Large intestine (tissue), 3 donors: ENCODE data around the gene NMT1. TPM values are rescaled to one million over a fixed set of nuclear protein-coding genes. Genes with fewer than 3 reads are reported as not detected.

Experiments used
- DNase-seq, 2 donors: peaks; one replicate each; pipeline versions ENCODE4 v3.0.0 to v3.0.0-alpha.2; 2013
- H3K27ac ChIP-seq: one replicate; pipeline ENCODE4 v1.5.1; 2013; ENCODE audit warnings: low read length
- H3K27me3 ChIP-seq: 2 replicates; pipeline ENCODE4 v1.6.1; 2013; ENCODE audit warnings: low read length; ENCODE audit not compliant: control insufficient read depth, insufficient read depth
- H3K36me3 ChIP-seq: 2 replicates; pipeline ENCODE4 v1.6.1; 2013; ENCODE audit warnings: low read length; ENCODE audit not compliant: control insufficient read depth, insufficient read depth
- H3K4me1 ChIP-seq: one replicate; pipeline ENCODE4 v1.6.1; 2013; ENCODE audit warnings: low read length; ENCODE audit not compliant: control insufficient read depth, insufficient read depth
- H3K4me3 ChIP-seq: one replicate; pipeline ENCODE4 v1.5.1; 2013; ENCODE audit warnings: low read length
- H3K9me3 ChIP-seq: one replicate; pipeline ENCODE4 v1.6.1; 2013; ENCODE audit warnings: mild to moderate bottlenecking, low read depth, low read length, moderate library complexity; ENCODE audit not compliant: control insufficient read depth
- WGBS: methylation state at CpG from one replicate; pipeline ENCODE4 v1.1.5; 2013; ENCODE audit warnings: low lambda C conversion rate; ENCODE audit not compliant: insufficient coverage; 5-methylcytosine and 5-hydroxymethylcytosine counted together
- polyA plus RNA-seq: library from polyadenylated mRNA; unstranded; fragments of 120-200 nt; gene quantifications from one replicate; pipeline ENCODE4 v1.2.1, GENCODE V29; 2013

NMT1 gene
- polyA plus RNA-seq, 1 donor, result 51.0 TPM

- Histone ChIP-seq H3K9me3 (no peaks in the 10 kb centered on the region), H3K27ac (peak overlapping the region; percentile 53)
- WGBS, result no CpG with 5 or more reads among the region's 57 CpGs
These were observed 39.4 kb upstream of the NMT1 start for GRCh38 chr17:45021607-45022287.

GRCh38 chr17:45022288-45022648 is 38.8 kb upstream of the NMT1 start:
- Histone ChIP-seq H3K9me3 (no peaks in the 10 kb centered on the region), H3K36me3 (peaks cover 27% of the 10 kb centered on the region), H3K4me3 (no peak overlapping the region), H3K27me3 (peaks cover 33% of the 10 kb centered on the region), H3K4me1 (peaks cover 27% of the 10 kb centered on the region), H3K27ac (no peak overlapping the region)
- DNase-seq, result no peak
- no CpG with 5 or more reads among the region's 8 CpGs for WGBS

More at GRCh38 chr17:45021607-45022287, 39.4 kb upstream of the NMT1 start:
- H3K36me3 ChIP-seq, result peaks cover 25% of the 10 kb centered on the region
- peaks cover 27% of the 10 kb centered on the region for H3K4me1 ChIP-seq
- H3K4me3 ChIP-seq, result peak overlapping the region; percentile 53
- peaks cover 33% of the 10 kb centered on the region for H3K27me3 ChIP-seq
- peak; percentile 40 to 65 for DNase-seq

GRCh38 chr17:45022655-45023339 is 38.3 kb upstream of the NMT1 start:
- Histone ChIP-seq H3K36me3 (peaks cover 27% of the 10 kb centered on the region), H3K4me3 (no peak overlapping the region), H3K27ac (no peak overlapping the region), H3K4me1 (peaks cover 27% of the 10 kb centered on the region), H3K27me3 (peaks cover 33% of the 10 kb centered on the region), H3K9me3 (no peaks in the 10 kb centered on the region)
- no CpG with 5 or more reads among the region's 13 CpGs for WGBS
- no peak for DNase-seq

GRCh38 chr17:45029096-45029495 is 32.0 kb upstream of the NMT1 start:
- DNase-seq, result no peak
- H3K36me3 ChIP-seq, result peaks cover 58% of the 10 kb centered on the region
- no peaks in the 10 kb centered on the region for H3K27me3 ChIP-seq
- no peaks in the 10 kb centered on the region for H3K9me3 ChIP-seq
- H3K4me1 ChIP-seq, result no peaks in the 10 kb centered on the region
- no peak overlapping the region for H3K27ac ChIP-seq
- WGBS, result no CpG with 5 or more reads among the region's 7 CpGs
- H3K4me3 ChIP-seq, result no peak overlapping the region

GRCh38 chr17:45029758-45030423 is 31.2 kb upstream of the NMT1 start:
- DNase-seq, result no peak
- no CpG with 5 or more reads among the region's 17 CpGs for WGBS
- Histone ChIP-seq H3K9me3 (no peaks in the 10 kb centered on the region), H3K4me1 (no peaks in the 10 kb centered on the region), H3K36me3 (peaks cover 58% of the 10 kb centered on the region), H3K27ac (no peak overlapping the region), H3K4me3 (no peak overlapping the region), H3K27me3 (no peaks in the 10 kb centered on the region)

GRCh38 chr17:45030733-45031132 is 30.4 kb upstream of the NMT1 start:
- WGBS, result no CpG with 5 or more reads among the region's 6 CpGs
- Histone ChIP-seq H3K4me3 (no peak overlapping the region), H3K36me3 (peaks cover 55% of the 10 kb centered on the region), H3K27me3 (no peaks in the 10 kb centered on the region), H3K4me1 (no peaks in the 10 kb centered on the region), H3K9me3 (no peaks in the 10 kb centered on the region), H3K27ac (no peak overlapping the region)
- DNase-seq, result no peak

- Histone ChIP-seq H3K4me1 (no peaks in the 10 kb centered on the region), H3K36me3 (peaks cover 54% of the 10 kb centered on the region), H3K27me3 (no peaks in the 10 kb centered on the region), H3K4me3 (no peak overlapping the region), H3K9me3 (no peaks in the 10 kb centered on the region), H3K27ac (no peak overlapping the region)
- WGBS, result 80% methylated on average over 1 of the region's 14 CpGs
- DNase-seq, result no peak
These were observed 29.6 kb upstream of the NMT1 start for GRCh38 chr17:45031231-45032173.

- no peaks in the 10 kb centered on the region for H3K4me1 ChIP-seq
- peaks cover 49% of the 10 kb centered on the region for H3K36me3 ChIP-seq
- H3K4me3 ChIP-seq, result no peak overlapping the region
- no CpG with 5 or more reads among the region's 9 CpGs for WGBS
- H3K27me3 ChIP-seq, result no peaks in the 10 kb centered on the region
- no peaks in the 10 kb centered on the region for H3K9me3 ChIP-seq
- no peak overlapping the region for H3K27ac ChIP-seq
- DNase-seq, result no peak
These were observed 29.0 kb upstream of the NMT1 start for GRCh38 chr17:45032174-45032541.

GRCh38 chr17:45034599-45034998 is 26.5 kb upstream of the NMT1 start:
- Histone ChIP-seq H3K4me1 (no peaks in the 10 kb centered on the region), H3K27me3 (no peaks in the 10 kb centered on the region), H3K9me3 (no peaks in the 10 kb centered on the region), H3K36me3 (peaks cover 43% of the 10 kb centered on the region), H3K27ac (no peak overlapping the region), H3K4me3 (no peak overlapping the region)
- no peak for DNase-seq
- whole genome bisulfite sequencing, result 100% methylated on average over 1 of the region's 14 CpGs

- no peak overlapping the region for H3K4me3 ChIP-seq
- DNase-seq, result no peak
- no peaks in the 10 kb centered on the region for H3K4me1 ChIP-seq
- no CpG with 5 or more reads among the region's 14 CpGs for WGBS
- H3K36me3 ChIP-seq, result peaks cover 32% of the 10 kb centered on the region
- H3K27me3 ChIP-seq, result no peaks in the 10 kb centered on the region
- no peaks in the 10 kb centered on the region for H3K9me3 ChIP-seq
- no peak overlapping the region for H3K27ac ChIP-seq
These were observed 25.3 kb upstream of the NMT1 start for GRCh38 chr17:45035848-45036247.
